Gastroesophageal sphincter (tissue), 4 donors: ENCODE data around the gene DCX. TPM values are rescaled to one million over a fixed set of nuclear protein-coding genes. Genes with fewer than 3 reads are reported as not detected.

Experiments
- ATAC-seq: fragments of 150-250 bp; one replicate; pipeline ENCODE4 v1.9.1; 2016; ENCODE audit warnings: mild to moderate bottlenecking, moderate library complexity
- H3K27ac ChIP-seq, 4 donors: fragments of 200-600 bp; sonication (generic) in 3 of 4; 1 replicate in 3 of 4; 2 replicates in 1 of 4; pipeline ENCODE4 v1.5.1; 2016 to 2019
- H3K27me3 ChIP-seq: fragments of 200-600 bp; sonication (generic); one replicate; pipeline ENCODE4 v1.5.1; 2019
- H3K36me3 ChIP-seq, 2 donors: fragments of 200-600 bp; sonication (generic); one replicate each; pipeline ENCODE4 v1.5.1; 2019; ENCODE audit warnings: control low read depth in 1 of 2
- H3K4me1 ChIP-seq, 3 donors: fragments of 200-600 bp; sonication (generic); 1 replicate in 2 of 3; 2 replicates in 1 of 3; pipeline ENCODE4 v1.5.1; 2016 to 2019; ENCODE audit warnings: control low read depth in 2 of 3
- H3K4me3 ChIP-seq, 2 donors: fragments of 200-600 bp; sonication (generic); one replicate each; pipeline ENCODE4 v1.5.1; 2019; ENCODE audit warnings: mild to moderate bottlenecking in 1 of 2, moderate library complexity in 1 of 2
- H3K9me3 ChIP-seq, 3 donors: fragments of 200-600 bp; sonication (generic); one replicate each; pipeline ENCODE4 v1.5.1; 2017 to 2019; ENCODE audit warnings: control low read depth in 2 of 3
- CTCF ChIP-seq, 4 experiments: fragments of 200-600 bp in 2 of 4; fragments of 450-650 bp in 2 of 4; sonication (generic) in 1 of 4; IDR thresholded peaks; one replicate each; pipeline ENCODE4 v1.5.1; 2017 to 2019; ENCODE audit warnings: antibody characterized with exemption in 4 of 4, mild to moderate bottlenecking in 2 of 4, moderate library complexity in 2 of 4
- EP300 ChIP-seq: sonication (generic); formaldehyde crosslinking; IDR thresholded peaks from one replicate; pipeline ENCODE4 v1.6.1; 2017; ENCODE audit warnings: antibody characterized with exemption, mild to moderate bottlenecking
- POLR2A ChIP-seq, 2 donors: fragments of 450-650 bp; IDR thresholded peaks; one replicate each; pipeline ENCODE4 v1.6.1; 2017; ENCODE audit warnings: antibody characterized with exemption in 2 of 2, mild to moderate bottlenecking in 2 of 2, moderate library complexity in 1 of 2
- POLR2AphosphoS5 ChIP-seq: sonication (generic); formaldehyde crosslinking; IDR thresholded peaks from one replicate; pipeline ENCODE4 v1.6.1; 2017; ENCODE audit warnings: antibody characterized with exemption
- WGBS, 2 donors: methylation state at CpG; one replicate each; pipeline ENCODE4 v1.1.5; 2018; ENCODE audit warnings: low coverage in 1 of 2; 5-methylcytosine and 5-hydroxymethylcytosine counted together
- total RNA-seq, 4 donors: library from RNA; depleted of rRNA; stranded (reverse); fragments of >200 nt; gene quantifications; one replicate each; pipeline ENCODE4 v1.1.0, GENCODE V29; 2016

Gene DCX
- total RNA-seq, 4 donors from 2014 or later = under 0.01 TPM; not detected in 3

GRCh38 chrX:111329370-111329769, 82.6 kb downstream of the DCX start:
- ATAC-seq = no peak
- TF ChIP-seq POLR2AphosphoS5 (no peak), EP300 (no peak), CTCF (IDR thresholded peaks at IDR 0.05) (no peak), POLR2A (IDR thresholded peaks at IDR 0.05) (no peak)
- H3K27ac ChIP-seq = no peak overlapping the region
- no peaks in the 10 kb centered on the region for H3K27me3 ChIP-seq
- no peaks in the 10 kb centered on the region for H3K9me3 ChIP-seq
- H3K4me3 ChIP-seq = no peak overlapping the region
- no peaks in the 10 kb centered on the region for H3K4me1 ChIP-seq
- H3K36me3 ChIP-seq = no peaks in the 10 kb centered on the region

GRCh38 chrX:111328858-111329257, 83.1 kb downstream of the DCX start:
- H3K27me3 ChIP-seq = no peaks in the 10 kb centered on the region
- TF ChIP-seq POLR2A (IDR thresholded peaks at IDR 0.05) = no peak
- TF ChIP-seq POLR2AphosphoS5 = no peak
- no peak for TF ChIP-seq CTCF (IDR thresholded peaks at IDR 0.05)
- TF ChIP-seq EP300 = no peak
- no peak for ATAC-seq
- H3K9me3 ChIP-seq = no peaks in the 10 kb centered on the region
- no peak overlapping the region for H3K27ac ChIP-seq
- no peak overlapping the region for H3K4me3 ChIP-seq
- no peaks in the 10 kb centered on the region for H3K36me3 ChIP-seq
- H3K4me1 ChIP-seq = no peaks in the 10 kb centered on the region

- ATAC-seq = no peak
- Histone ChIP-seq H3K27ac (no peak overlapping the region), H3K4me3 (no peak overlapping the region), H3K36me3 (no peaks in the 10 kb centered on the region), H3K27me3 (no peaks in the 10 kb centered on the region), H3K4me1 (no peaks in the 10 kb centered on the region), H3K9me3 (no peaks in the 10 kb centered on the region)
- 50% methylated on average over 1 of the region's 1 CpG; no CpG with 5 or more reads in 1 of the 2 donors for WGBS, 2 donors
- no peak for TF ChIP-seq CTCF (IDR thresholded peaks at IDR 0.05)
- TF ChIP-seq POLR2AphosphoS5 = no peak
- no peak for TF ChIP-seq EP300
- TF ChIP-seq POLR2A (IDR thresholded peaks at IDR 0.05) = no peak
These were observed 89.6 kb downstream of the DCX start for GRCh38 chrX:111322231-111322855.

GRCh38 chrX:111319451-111319850, 92.5 kb downstream of the DCX start:
- Histone ChIP-seq H3K36me3 (no peaks in the 10 kb centered on the region), H3K27me3 (no peaks in the 10 kb centered on the region), H3K27ac (no peak overlapping the region), H3K4me1 (no peaks in the 10 kb centered on the region), H3K4me3 (no peak overlapping the region), H3K9me3 (no peaks in the 10 kb centered on the region)
- 67 to 68% methylated on average over 3 of the region's 4 CpGs for WGBS, 2 donors
- no peak for TF ChIP-seq CTCF (IDR thresholded peaks at IDR 0.05)
- TF ChIP-seq POLR2A (IDR thresholded peaks at IDR 0.05) = no peak
- no peak for TF ChIP-seq EP300
- no peak for TF ChIP-seq POLR2AphosphoS5
- ATAC-seq = no peak

GRCh38 chrX:111318901-111319300, 93.1 kb downstream of the DCX start:
- Histone ChIP-seq H3K4me3 (no peak overlapping the region), H3K27ac (no peak overlapping the region), H3K9me3 (no peaks in the 10 kb centered on the region), H3K4me1 (no peaks in the 10 kb centered on the region), H3K27me3 (no peaks in the 10 kb centered on the region), H3K36me3 (no peaks in the 10 kb centered on the region)
- ATAC-seq = no peak
- TF ChIP-seq EP300 = no peak
- no peak for TF ChIP-seq POLR2AphosphoS5
- no peak for TF ChIP-seq CTCF (IDR thresholded peaks at IDR 0.05)
- TF ChIP-seq POLR2A (IDR thresholded peaks at IDR 0.05) = no peak
